ENCODE data around the gene UNKL. TPM values are rescaled to one million over a fixed set of nuclear protein-coding genes. Genes with fewer than 3 reads are reported as not detected.

UNKL gene
- polyA plus RNA-seq, 1 experiment: 15.4 TPM

GRCh38 chr16:1426734-1427471, 12.4 kb upstream of the UNKL start:
- Histone ChIP-seq H3K4me3 (ENCODE audit: low read depth, low read length) (no peak overlapping the region), H3K27me3 (ENCODE audit: control insufficient read depth, insufficient read depth, low read length) (no peaks in the 10 kb centered on the region), H3K36me3 (ENCODE audit: control insufficient read depth, insufficient read depth, low read length) (no peaks in the 10 kb centered on the region)
- TF ChIP-seq CTCF (IDR thresholded peaks at IDR 0.05; ENCODE audit: insufficient read depth, low read depth, low read length): no peak
- DNase-seq (ENCODE audit: low read depth): no peak
- ChIA-PET CTCF (interaction anchor here (0.6 to 1.9 kb wide), 3 partner anchors 11 to 32 kb away, joined by 3 to 5 read pairs (median 4); no protein-coding TSS in a partner anchor), POLR2A (interaction anchor here (0.7 kb wide), 1 partner anchor 11 kb away, joined by 3 read pairs; no protein-coding TSS in a partner anchor)

- H3K27me3 ChIP-seq (ENCODE audit: control insufficient read depth, insufficient read depth, low read length): no peaks in the 10 kb centered on the region
- CTCF ChIA-PET: interaction anchor here (0.6 kb wide), 1 partner anchor 27 kb away, joined by 3 read pairs; no protein-coding TSS in a partner anchor
- POLR2A ChIA-PET: no interaction called here
- TF ChIP-seq CTCF (IDR thresholded peaks at IDR 0.05; ENCODE audit: insufficient read depth, low read depth, low read length): no peak
- H3K36me3 ChIP-seq (ENCODE audit: control insufficient read depth, insufficient read depth, low read length): no peaks in the 10 kb centered on the region
- H3K4me3 ChIP-seq (ENCODE audit: low read depth, low read length): no peak overlapping the region
- DNase-seq (ENCODE audit: low read depth): no peak
These were observed 11.3 kb upstream of the UNKL start for GRCh38 chr16:1425616-1426370.

- DNase-seq (ENCODE audit: low read depth): no peak
- CTCF ChIA-PET: no interaction called here
- H3K4me3 ChIP-seq (ENCODE audit: low read depth, low read length): no peak overlapping the region
- no peak for TF ChIP-seq CTCF (IDR thresholded peaks at IDR 0.05; ENCODE audit: insufficient read depth, low read depth, low read length)
- POLR2A ChIA-PET: no interaction called here
- no peaks in the 10 kb centered on the region for H3K27me3 ChIP-seq (ENCODE audit: control insufficient read depth, insufficient read depth, low read length)
- no peaks in the 10 kb centered on the region for H3K36me3 ChIP-seq (ENCODE audit: control insufficient read depth, insufficient read depth, low read length)
These were observed 9.5 kb upstream of the UNKL start for GRCh38 chr16:1424028-1424427.

- TF ChIP-seq CTCF (IDR thresholded peaks at IDR 0.05; ENCODE audit: insufficient read depth, low read depth, low read length): no peak
- POLR2A ChIA-PET: no interaction called here
- Histone ChIP-seq H3K36me3 (ENCODE audit: control insufficient read depth, insufficient read depth, low read length) (no peaks in the 10 kb centered on the region), H3K27me3 (ENCODE audit: control insufficient read depth, insufficient read depth, low read length) (no peaks in the 10 kb centered on the region), H3K4me3 (ENCODE audit: low read depth, low read length) (no peak overlapping the region)
- CTCF ChIA-PET: no interaction called here
- DNase-seq (ENCODE audit: low read depth): no peak
These were observed 7.6 kb upstream of the UNKL start for GRCh38 chr16:1422076-1422475.

GRCh38 chr16:1420111-1420539, 5.6 kb upstream of the UNKL start:
- ChIA-PET CTCF (interaction anchor here (1.2 kb wide), 1 partner anchor 285 kb away, joined by 3 read pairs; no protein-coding TSS in a partner anchor), POLR2A (no interaction called here)
- H3K27me3 ChIP-seq (ENCODE audit: control insufficient read depth, insufficient read depth, low read length): no peaks in the 10 kb centered on the region
- no peak for TF ChIP-seq CTCF (IDR thresholded peaks at IDR 0.05; ENCODE audit: insufficient read depth, low read depth, low read length)
- peak overlapping the region; percentile 72 for H3K4me3 ChIP-seq (ENCODE audit: low read depth, low read length)
- H3K36me3 ChIP-seq (ENCODE audit: control insufficient read depth, insufficient read depth, low read length): no peaks in the 10 kb centered on the region
- DNase-seq (ENCODE audit: low read depth): no peak
